Muscle of leg (tissue), 11 donors: ENCODE data around the gene NUP210. TPM values are rescaled to one million over a fixed set of nuclear protein-coding genes. Genes with fewer than 3 reads are reported as not detected.

Experiments
- DNase-seq: peaks from one replicate; pipeline ENCODE4 v3.0.0; 2013
- H3K27ac ChIP-seq: one replicate; pipeline ENCODE4 v1.5.1; 2013; ENCODE audit warnings: mild to moderate bottlenecking, low read length, control low read depth
- H3K27me3 ChIP-seq: one replicate; pipeline ENCODE4 v1.6.1; 2013; ENCODE audit warnings: low read length; ENCODE audit not compliant: control insufficient read depth, insufficient read depth
- H3K36me3 ChIP-seq: one replicate; pipeline ENCODE4 v1.6.1; 2013; ENCODE audit warnings: low read length; ENCODE audit not compliant: control insufficient read depth, insufficient read depth
- H3K4me1 ChIP-seq: one replicate; pipeline ENCODE4 v1.6.1; 2013; ENCODE audit warnings: low read length; ENCODE audit not compliant: control insufficient read depth, insufficient read depth
- H3K4me3 ChIP-seq: one replicate; pipeline ENCODE4 v1.5.1; 2013; ENCODE audit warnings: low read length, control low read depth
- H3K9me3 ChIP-seq: replicated peaks from 2 replicates; pipeline ENCODE4 v1.6.1; 2013; ENCODE audit warnings: low read depth, low read length; ENCODE audit not compliant: control insufficient read depth
- WGBS: methylation state at CpG from one replicate; pipeline ENCODE4 v1.1.5; 2013; ENCODE audit warnings: missing lambda C conversion rate; ENCODE audit not compliant: insufficient coverage; 5-methylcytosine and 5-hydroxymethylcytosine counted together
- polyA plus RNA-seq, 8 donors: library from polyadenylated mRNA; unstranded; fragments of 120-200 nt; gene quantifications; one replicate each; pipeline versions ENCODE4 v1.2.1 to v1.2.3, GENCODE V29; 2013; ENCODE audit warnings: inconsistent platforms in 1 of 8, low replicate concordance in 1 of 8; ENCODE audit not compliant: insufficient read length in 8 of 8, insufficient read depth in 1 of 8
- total RNA-seq: library from RNA; stranded (reverse); fragments of 120-200 nt; gene quantifications from one replicate; pipeline ENCODE4 v1.2.4, GENCODE V29; 2013

The NUP210 gene
- total and polyA plus RNA-seq, 9 donors: 4.5 to 10.7 (median 7.8) TPM

- Histone ChIP-seq H3K9me3 (peaks cover 5% of the 10 kb centered on the region), H3K4me1 (peaks cover 18% of the 10 kb centered on the region), H3K27me3 (peaks cover 16% of the 10 kb centered on the region), H3K4me3 (no peak overlapping the region), H3K27ac (no peak overlapping the region), H3K36me3 (no peaks in the 10 kb centered on the region)
- DNase-seq: no peak
- WGBS: 100% methylated on average over 1 of the region's 5 CpGs
Measured at GRCh38 chr3:13269711-13270378, 150.3 kb downstream of the NUP210 start.

DNA sequence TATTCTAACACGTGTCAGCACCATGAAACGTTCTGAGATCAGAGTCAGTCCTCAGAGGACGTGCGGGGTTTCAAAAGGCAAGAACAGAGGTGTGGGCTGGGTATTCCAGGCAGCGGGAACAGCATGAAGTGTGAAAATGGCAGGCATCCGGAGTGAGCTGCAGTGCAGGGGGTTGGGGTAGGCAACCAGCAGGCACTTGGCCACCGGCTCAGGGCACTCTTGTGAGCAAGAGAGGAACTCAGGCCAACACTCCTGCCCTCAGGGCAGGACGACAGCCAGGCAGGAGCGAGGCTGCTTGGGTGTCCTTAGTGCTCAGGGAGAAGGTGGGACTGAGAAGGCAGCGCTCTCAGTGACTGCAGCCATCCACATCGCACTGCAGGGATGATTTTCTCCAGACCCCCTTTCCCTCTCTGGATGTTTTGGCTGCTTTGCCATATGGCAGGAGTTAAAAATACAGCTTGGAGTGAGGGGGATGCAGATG, 151.1 kb downstream of the NUP210 start:
- 21% methylated on average over 8 of the region's 11 CpGs for WGBS
- no peaks in the 10 kb centered on the region for H3K36me3 ChIP-seq
- H3K27ac ChIP-seq: no peak overlapping the region
- peaks cover 13% of the 10 kb centered on the region for H3K4me1 ChIP-seq
- H3K9me3 ChIP-seq: peaks cover 5% of the 10 kb centered on the region
- H3K27me3 ChIP-seq: peaks cover 16% of the 10 kb centered on the region
- no peak overlapping the region for H3K4me3 ChIP-seq
- no peak for DNase-seq

GRCh38 chr3:13268120-13268519, 152.0 kb downstream of the NUP210 start:
- Histone ChIP-seq H3K4me1 (peaks cover 7% of the 10 kb centered on the region), H3K27ac (no peak overlapping the region), H3K9me3 (peaks cover 5% of the 10 kb centered on the region), H3K4me3 (no peak overlapping the region), H3K27me3 (peaks cover 14% of the 10 kb centered on the region), H3K36me3 (no peaks in the 10 kb centered on the region)
- 100% methylated on average over 2 of the region's 2 CpGs for WGBS
- DNase-seq: no peak

- Histone ChIP-seq H3K9me3 (peaks cover 5% of the 10 kb centered on the region), H3K36me3 (no peaks in the 10 kb centered on the region), H3K27ac (no peak overlapping the region), H3K4me1 (peaks cover 6% of the 10 kb centered on the region), H3K4me3 (no peak overlapping the region), H3K27me3 (peaks cover 13% of the 10 kb centered on the region)
- DNase-seq: no peak
- 94% methylated on average over 5 of the region's 14 CpGs for WGBS
Measured at GRCh38 chr3:13266651-13267362, 153.3 kb downstream of the NUP210 start.

Other genes with a start within 250 kb of the NUP210 start
- gene HDAC11, start 60.0 kb upstream of the NUP210 start, total RNA-seq: 14.9 TPM
- gene HDAC11, start 60.0 kb upstream of the NUP210 start, polyA plus RNA-seq: 10 to 100 TPM; 16.4 to 20.2 (median 17.6) TPM
- gene FBLN2, start 128.8 kb upstream of the NUP210 start, total RNA-seq: 46.9 TPM
- gene FBLN2, start 128.8 kb upstream of the NUP210 start, polyA plus RNA-seq: 10 to 100 TPM; 24.4 to 78.6 (median 62.6) TPM